Measurements from ENCODE around the gene MAPK8. TPM values are rescaled to one million over a fixed set of nuclear protein-coding genes. Genes with fewer than 3 reads are reported as not detected.

Gene MAPK8
- total RNA-seq, 4 donors from 2014 or later, result 29.7 to 126 (median 67.8) TPM

- no peak for DNase-seq
- Histone ChIP-seq H3K9me3 (peaks cover 0 to 8% of the 10 kb centered on the region in 2 donors), H3K4me3 (no peak overlapping the region)
These were observed 105.6 kb downstream of the MAPK8 start for GRCh38 chr10:48412081-48412480.

DNA sequence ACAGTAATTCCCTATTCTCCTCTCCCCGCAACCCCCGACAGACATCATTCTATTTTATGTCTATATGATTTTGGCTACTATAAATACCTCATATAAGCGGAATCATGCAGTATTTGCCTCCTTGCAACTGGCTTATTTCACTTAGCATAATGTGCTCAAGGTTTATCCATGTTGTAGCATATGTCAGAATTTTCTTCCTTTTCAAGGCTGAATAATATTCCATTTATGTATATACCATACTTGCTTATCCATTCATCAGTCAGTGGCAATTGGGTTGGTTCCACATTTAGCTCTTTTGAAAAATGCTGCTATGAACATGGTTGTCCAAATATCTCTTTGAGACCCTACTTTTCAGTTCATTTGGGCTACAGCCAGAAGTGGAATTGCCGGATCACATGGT, 106.5 kb downstream of the MAPK8 start:
- Histone ChIP-seq H3K27me3 (no peaks in the 10 kb centered on the region), H3K36me3 (peaks cover 0 to 31% (median 7%) of the 10 kb centered on the region in 4 donors), H3K9me3 (peaks cover 0 to 8% of the 10 kb centered on the region in 2 donors), H3K4me1 (no peaks in the 10 kb centered on the region), H3K4me3 (no peak overlapping the region), H3K27ac (no peak overlapping the region)
- in situ Hi-C loops (cut with MboI; ENCODE audit: low pct_ligation_motif_present in 1 of 4, low pct_unique_long_range_greater_than_20kb in 1 of 4, low sequenced_read_pairs in 3 of 4) (no loop called here), intact Hi-C loops (cut with DNase I; ENCODE audit: low total_unique reads) (no loop called here)
- DNase-seq, result no peak
- TF ChIP-seq EP300 (IDR thresholded peaks at IDR 0.05; ENCODE audit: low read depth), result no peak
- TF ChIP-seq POLR2AphosphoS5 (IDR thresholded peaks at IDR 0.05), result no peak
- TF ChIP-seq CTCF (IDR thresholded peaks at IDR 0.05), result no peak
- TF ChIP-seq POLR2A (IDR thresholded peaks at IDR 0.05), result no peak
- 96 to 100% methylated on average over 3 to 4 of the region's 4 CpGs for WGBS, 2 donors (ENCODE audit: low coverage in 1 of 2)

More at GRCh38 chr10:48412081-48412480, 105.6 kb downstream of the MAPK8 start:
- WGBS, 2 donors (ENCODE audit: low coverage in 1 of 2), result 99 to 100% methylated on average over 1 to 3 of the region's 3 CpGs
- TF ChIP-seq EP300 (IDR thresholded peaks at IDR 0.05; ENCODE audit: low read depth), result no peak
- TF ChIP-seq POLR2A (IDR thresholded peaks at IDR 0.05), result no peak
- no peak for TF ChIP-seq POLR2AphosphoS5 (IDR thresholded peaks at IDR 0.05)
- no peak for TF ChIP-seq CTCF (IDR thresholded peaks at IDR 0.05)
- in situ Hi-C loops (cut with MboI; ENCODE audit: low pct_ligation_motif_present in 1 of 4, low pct_unique_long_range_greater_than_20kb in 1 of 4, low sequenced_read_pairs in 3 of 4), result no loop called here
- Histone ChIP-seq H3K4me1 (no peaks in the 10 kb centered on the region), H3K36me3 (peaks cover 0 to 31% (median 7%) of the 10 kb centered on the region in 4 donors), H3K27me3 (no peaks in the 10 kb centered on the region), H3K27ac (no peak overlapping the region)
- intact Hi-C loops (cut with DNase I; ENCODE audit: low total_unique reads), result no loop called here

- no peak overlapping the region for H3K4me3 ChIP-seq
- no peak for DNase-seq
- no peak overlapping the region for H3K27ac ChIP-seq
- WGBS, 2 donors (ENCODE audit: low coverage in 1 of 2), result 100% methylated on average over 1 of the region's 1 CpG
- H3K36me3 ChIP-seq, result peaks cover 0 to 31% (median 7%) of the 10 kb centered on the region in 4 donors
- TF ChIP-seq CTCF (IDR thresholded peaks at IDR 0.05), result no peak
- TF ChIP-seq EP300 (IDR thresholded peaks at IDR 0.05; ENCODE audit: low read depth), result no peak
- no peak for TF ChIP-seq POLR2A (IDR thresholded peaks at IDR 0.05)
- no peak for TF ChIP-seq POLR2AphosphoS5 (IDR thresholded peaks at IDR 0.05)
- intact Hi-C loops (cut with DNase I; ENCODE audit: low total_unique reads) (no loop called here), in situ Hi-C loops (cut with MboI; ENCODE audit: low pct_ligation_motif_present in 1 of 4, low pct_unique_long_range_greater_than_20kb in 1 of 4, low sequenced_read_pairs in 3 of 4) (no loop called here)
- no peaks in the 10 kb centered on the region for H3K4me1 ChIP-seq
- peaks cover 0 to 8% of the 10 kb centered on the region in 2 donors for H3K9me3 ChIP-seq
- H3K27me3 ChIP-seq, result no peaks in the 10 kb centered on the region
These were observed 107.7 kb downstream of the MAPK8 start for GRCh38 chr10:48414160-48414559.

DNA sequence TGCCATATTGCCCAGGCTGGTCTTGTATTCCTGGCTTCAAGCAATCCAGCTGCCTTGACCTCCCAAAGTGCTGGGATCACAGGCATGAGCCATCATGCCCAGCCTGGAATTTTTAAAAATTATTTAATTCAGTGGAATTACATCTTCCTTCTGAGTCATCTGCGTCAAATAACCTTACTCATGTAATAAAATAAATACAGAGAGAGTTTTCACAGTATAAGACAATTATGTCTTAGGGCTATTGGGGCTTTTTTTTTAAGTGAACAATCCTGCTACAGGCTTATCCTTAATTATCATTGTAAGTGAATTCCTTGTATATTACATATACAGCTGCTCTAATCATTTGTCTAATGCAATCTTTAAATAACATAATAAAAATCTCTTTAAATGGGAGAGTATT, 108.3 kb downstream of the MAPK8 start:
- intact Hi-C loops (cut with DNase I; ENCODE audit: low total_unique reads), result no loop called here

More for the DNA sequence above, 108.3 kb downstream of the MAPK8 start:
- in situ Hi-C loops (cut with MboI; ENCODE audit: low pct_ligation_motif_present in 1 of 4, low pct_unique_long_range_greater_than_20kb in 1 of 4, low sequenced_read_pairs in 3 of 4), result no loop called here
- peaks cover 0 to 28% (median 7%) of the 10 kb centered on the region in 4 donors for H3K36me3 ChIP-seq
- TF ChIP-seq POLR2A (IDR thresholded peaks at IDR 0.05) (no peak), EP300 (IDR thresholded peaks at IDR 0.05; ENCODE audit: low read depth) (no peak), POLR2AphosphoS5 (IDR thresholded peaks at IDR 0.05) (no peak), CTCF (IDR thresholded peaks at IDR 0.05) (no peak)
- H3K27ac ChIP-seq, result no peak overlapping the region
- WGBS, 2 donors (ENCODE audit: low coverage in 1 of 2), result 92 to 100% methylated on average over 1 of the region's 1 CpG
- peaks cover 0 to 8% of the 10 kb centered on the region in 2 donors for H3K9me3 ChIP-seq
- H3K4me3 ChIP-seq, result no peak overlapping the region
- no peak for DNase-seq
- no peaks in the 10 kb centered on the region for H3K4me1 ChIP-seq
- H3K27me3 ChIP-seq, result no peaks in the 10 kb centered on the region

Data from transverse colon (tissue), 4 donors.